CD14-positive monocyte (primary cell): ENCODE results near the gene TMEM120B. TPM values are rescaled to one million over a fixed set of nuclear protein-coding genes. Genes with fewer than 3 reads are reported as not detected.

Experiments used
- DNase-seq, 3 donors: peaks; one replicate each; pipeline ENCODE4 v3.0.0-alpha.2; 2011 to 2022
- H2AFZ ChIP-seq: 2 replicates; pipeline ENCODE4 v1.6.0; 2012; ENCODE audit warnings: mild to moderate bottlenecking, low read depth, low read length, inconsistent platforms; ENCODE audit not compliant: insufficient read depth, poor library complexity, severe bottlenecking
- H3K27ac ChIP-seq, 2 donors: 1 replicate in 1 of 2; 2 replicates in 1 of 2; pipeline ENCODE4 v1.5.1; 2012 to 2013; ENCODE audit warnings: low read length in 2 of 2, control low read depth in 1 of 2, inconsistent platforms in 1 of 2, low read depth in 1 of 2, mild to moderate bottlenecking in 1 of 2
- H3K27me3 ChIP-seq, 2 donors: one replicate each; pipeline versions ENCODE4 v1.6.0 to v1.6.1; 2011 to 2013; ENCODE audit warnings: low read length in 2 of 2; ENCODE audit not compliant: control insufficient read depth in 2 of 2, insufficient read depth in 2 of 2
- H3K36me3 ChIP-seq, 2 donors: replicated peaks in 1 of 2; 1 replicate in 1 of 2; 2 replicates in 1 of 2; pipeline versions ENCODE4 v1.5.1 to v1.6.1; 2012 to 2013; ENCODE audit warnings: low read length in 2 of 2, control low read depth in 1 of 2, inconsistent platforms in 1 of 2, mild to moderate bottlenecking in 1 of 2; ENCODE audit not compliant: insufficient read depth in 2 of 2, control insufficient read depth in 1 of 2
- H3K4me1 ChIP-seq, 2 donors: 1 replicate in 1 of 2; 2 replicates in 1 of 2; pipeline versions ENCODE4 v1.5.1 to v1.6.1; 2012 to 2013; ENCODE audit warnings: low read length in 2 of 2, control low read depth in 1 of 2, inconsistent platforms in 1 of 2, mild to moderate bottlenecking in 1 of 2, moderate library complexity in 1 of 2; ENCODE audit not compliant: insufficient read depth in 2 of 2, control insufficient read depth in 1 of 2
- H3K4me2 ChIP-seq: replicated peaks from 2 replicates; pipeline ENCODE3; 2012; ENCODE audit warnings: low read length, moderate library complexity, mild to moderate bottlenecking; ENCODE audit not compliant: poor library complexity, severe bottlenecking; ENCODE audit errors: extremely low read depth
- H3K4me3 ChIP-seq, 3 experiments: fragments of 200-600 bp in 1 of 3; sonication (generic) in 1 of 3; replicated peaks in 1 of 3; 1 replicate in 2 of 3; 2 replicates in 1 of 3; pipeline ENCODE4 v1.5.1; 2011 to 2013; ENCODE audit warnings: low read length in 3 of 3, mild to moderate bottlenecking in 3 of 3, control low read depth in 2 of 3, low read depth in 2 of 3, inconsistent platforms in 1 of 3, moderate library complexity in 1 of 3
- H3K79me2 ChIP-seq: 2 replicates; pipeline ENCODE4 v1.6.0; 2012; ENCODE audit warnings: mild to moderate bottlenecking, control low read depth, inconsistent platforms, low read length, moderate library complexity; ENCODE audit not compliant: insufficient read depth
- H3K9ac ChIP-seq: 2 replicates; pipeline ENCODE4 v1.6.0; 2017; ENCODE audit warnings: low read length, mild to moderate bottlenecking; ENCODE audit not compliant: insufficient read depth, poor library complexity, severe bottlenecking
- H3K9me3 ChIP-seq, 2 donors: replicated peaks in 1 of 2; 1 replicate in 1 of 2; 2 replicates in 1 of 2; pipeline versions ENCODE4 v1.5.1 to v1.6.1; 2012 to 2013; ENCODE audit warnings: low read length in 2 of 2, control low read depth in 1 of 2; ENCODE audit not compliant: control insufficient read depth in 1 of 2, insufficient read depth in 1 of 2
- H4K20me1 ChIP-seq: 2 replicates; pipeline ENCODE4 v1.6.0; 2012; ENCODE audit warnings: mild to moderate bottlenecking, low read length, control low read depth, moderate library complexity; ENCODE audit not compliant: insufficient read depth
- H3K27ac Mint-ChIP-seq, 7 donors: one replicate each; pipeline ENCODE4 v1.8.0; 2020; ENCODE audit warnings: mild to moderate bottlenecking in 7 of 7, mixed read lengths in 7 of 7, moderate library complexity in 6 of 7, inconsistent platforms in 2 of 7
- H3K27me3 Mint-ChIP-seq, 3 donors: one replicate each; pipeline ENCODE4 v1.8.0; 2021 to 2022; ENCODE audit warnings: low read depth in 3 of 3, mild to moderate bottlenecking in 3 of 3, mixed read lengths in 3 of 3, moderate library complexity in 3 of 3, inconsistent platforms in 1 of 3
- H3K36me3 Mint-ChIP-seq, 2 donors: one replicate each; pipeline ENCODE4 v1.8.0; 2020; ENCODE audit warnings: mixed read lengths in 2 of 2, inconsistent platforms in 1 of 2, mild to moderate bottlenecking in 1 of 2
- H3K4me1 Mint-ChIP-seq: one replicate; pipeline ENCODE4 v1.8.0; 2020; ENCODE audit warnings: mild to moderate bottlenecking, mixed read lengths
- H3K4me3 Mint-ChIP-seq, 2 donors: one replicate each; pipeline ENCODE4 v1.8.0; 2020; ENCODE audit warnings: mild to moderate bottlenecking in 2 of 2, mixed read lengths in 2 of 2, moderate library complexity in 1 of 2
- H3K9me3 Mint-ChIP-seq, 7 donors: one replicate each; pipeline ENCODE4 v1.8.0; 2020 to 2022; ENCODE audit warnings: mixed read lengths in 7 of 7, mild to moderate bottlenecking in 6 of 7, moderate library complexity in 6 of 7, inconsistent platforms in 2 of 7
- whole genome bisulfite sequencing: methylation state at CpG from one replicate; pipeline ENCODE4 v1.1.5; 2013; ENCODE audit warnings: missing lambda C conversion rate; ENCODE audit not compliant: insufficient coverage; 5-methylcytosine and 5-hydroxymethylcytosine counted together
- intact Hi-C, 2 donors: fragments of 100-400 bp; cut with micrococcal nuclease; formaldehyde crosslinking; loops; one replicate each; pipeline versions ENCODE4 v1.15.0 to v1.15.1; 2023
- polyA plus RNA-seq, 3 donors: library from polyadenylated mRNA; depleted of rRNA in 1 of 3; unstranded in 2 of 3; stranded (reverse) in 1 of 3; fragments of 300-500 nt in 2 of 3; fragments of >200 nt in 1 of 3; fragmentation: Illumina TruSeq in 2 of 3; gene quantifications; 1 replicate in 2 of 3; 2 replicates in 1 of 3; pipeline ENCODE4 v1.2.3, GENCODE V29; 2012 to 2021
- TF ChIP-seq, protein P1 (sequence below): fragments of 200-600 bp; IDR thresholded peaks from one replicate; pipeline ENCODE4 v1.8.0; 2022; ENCODE audit warnings: antibody characterized with exemption, mild to moderate bottlenecking

TMEM120B gene
- polyA plus RNA-seq, 3 donors: 0.65 to 2.4 (median 1.1) TPM

DNA sequence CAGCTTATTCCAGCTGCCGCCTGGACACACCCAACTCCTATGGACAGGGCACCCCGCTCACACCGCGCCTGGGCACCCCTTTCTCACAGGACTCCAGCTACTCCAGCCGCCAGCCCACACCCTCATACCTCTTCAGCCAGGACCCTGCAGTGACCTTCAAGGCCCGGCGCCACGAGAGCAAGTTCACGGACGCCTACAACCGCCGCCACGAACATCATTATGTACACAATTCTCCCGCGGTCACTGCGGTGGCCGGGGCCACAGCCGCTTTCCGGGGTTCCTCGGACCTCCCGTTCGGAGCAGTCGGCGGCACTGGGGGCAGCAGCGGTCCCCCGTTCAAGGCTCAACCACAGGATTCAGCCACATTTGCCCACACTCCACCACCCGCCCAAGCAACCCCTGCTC lies 97.2 kb downstream of the TMEM120B start:
- Histone ChIP-seq H3K79me2 (peaks cover 98% of the 10 kb centered on the region), H3K4me3 (no peak overlapping the region), H3K4me1 (peaks cover 62 to 72% of the 10 kb centered on the region in 2 donors), H2AFZ (no peak overlapping the region), H3K9ac (no peak overlapping the region), H3K27me3 (no peaks in the 10 kb centered on the region), H3K4me2 (no peak overlapping the region), H3K27ac (no peak overlapping the region), H3K36me3 (peaks cover 42 to 55% of the 10 kb centered on the region in 2 donors), H4K20me1 (peaks cover 98% of the 10 kb centered on the region), H3K9me3 (no peaks in the 10 kb centered on the region)
- intact Hi-C loops: loop anchor here in 1 of 2 donors (5.0 kb wide), 1 partner anchor 32 kb away; no protein-coding TSS in a partner anchor
- TF ChIP-seq, protein P1, sequence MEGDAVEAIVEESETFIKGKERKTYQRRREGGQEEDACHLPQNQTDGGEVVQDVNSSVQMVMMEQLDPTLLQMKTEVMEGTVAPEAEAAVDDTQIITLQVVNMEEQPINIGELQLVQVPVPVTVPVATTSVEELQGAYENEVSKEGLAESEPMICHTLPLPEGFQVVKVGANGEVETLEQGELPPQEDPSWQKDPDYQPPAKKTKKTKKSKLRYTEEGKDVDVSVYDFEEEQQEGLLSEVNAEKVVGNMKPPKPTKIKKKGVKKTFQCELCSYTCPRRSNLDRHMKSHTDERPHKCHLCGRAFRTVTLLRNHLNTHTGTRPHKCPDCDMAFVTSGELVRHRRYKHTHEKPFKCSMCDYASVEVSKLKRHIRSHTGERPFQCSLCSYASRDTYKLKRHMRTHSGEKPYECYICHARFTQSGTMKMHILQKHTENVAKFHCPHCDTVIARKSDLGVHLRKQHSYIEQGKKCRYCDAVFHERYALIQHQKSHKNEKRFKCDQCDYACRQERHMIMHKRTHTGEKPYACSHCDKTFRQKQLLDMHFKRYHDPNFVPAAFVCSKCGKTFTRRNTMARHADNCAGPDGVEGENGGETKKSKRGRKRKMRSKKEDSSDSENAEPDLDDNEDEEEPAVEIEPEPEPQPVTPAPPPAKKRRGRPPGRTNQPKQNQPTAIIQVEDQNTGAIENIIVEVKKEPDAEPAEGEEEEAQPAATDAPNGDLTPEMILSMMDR: no peak
- Mint-ChIP-seq H3K9me3 (peaks cover 0 to 2% (median 0%) of the 10 kb centered on the region in 7 donors), H3K27me3 (peaks cover 0 to 5% (median under 1%) of the 10 kb centered on the region in 3 donors), H3K27ac (no peak overlapping the region), H3K36me3 (peaks cover 33 to 55% of the 10 kb centered on the region in 2 donors), H3K4me3 (peak overlapping the region in 1 of 2 donors; percentile 37), H3K4me1 (peaks cover 62% of the 10 kb centered on the region)
- 95% methylated on average over 27 of the region's 27 CpGs for WGBS
- no peak for DNase-seq

DNA sequence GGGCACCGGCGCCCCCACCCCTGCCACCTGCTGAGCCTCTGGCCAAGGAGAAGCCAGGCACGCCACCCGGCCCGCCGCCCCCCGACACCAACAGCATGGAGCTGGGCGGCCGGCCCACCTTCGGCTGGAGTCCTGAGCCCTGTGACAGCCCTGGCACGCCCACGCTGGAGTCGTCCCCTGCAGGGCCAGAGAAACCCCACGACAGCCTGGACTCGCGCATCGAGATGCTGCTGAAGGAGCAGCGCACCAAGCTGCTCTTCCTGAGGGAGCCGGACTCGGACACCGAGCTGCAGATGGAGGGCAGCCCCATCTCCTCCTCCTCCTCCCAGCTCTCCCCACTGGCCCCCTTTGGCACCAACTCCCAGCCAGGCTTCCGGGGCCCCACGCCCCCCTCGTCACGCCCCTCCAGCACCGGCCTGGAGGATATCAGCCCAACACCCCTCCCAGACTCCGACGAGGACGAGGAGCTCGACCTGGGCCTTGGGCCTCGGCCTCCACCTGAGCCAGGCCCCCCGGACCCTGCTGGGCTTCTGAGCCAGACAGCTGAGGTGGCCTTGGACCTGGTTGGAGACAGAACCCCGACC lies 97.8 kb downstream of the TMEM120B start:
- Histone ChIP-seq H4K20me1 (peaks cover 99% of the 10 kb centered on the region), H3K9me3 (no peaks in the 10 kb centered on the region), H3K9ac (no peak overlapping the region), H2AFZ (no peak overlapping the region), H3K4me3 (peak overlapping the region in 1 of 3 experiments; percentile 89), H3K79me2 (peaks cover 98% of the 10 kb centered on the region), H3K36me3 (peaks cover 48 to 61% of the 10 kb centered on the region in 2 donors), H3K4me1 (peaks cover 62 to 72% of the 10 kb centered on the region in 2 donors), H3K27me3 (no peaks in the 10 kb centered on the region), H3K4me2 (peak overlapping the region; percentile 100), H3K27ac (peak overlapping the region; percentile 14 to 79)
- TF ChIP-seq, protein P1: no peak
- intact Hi-C loops: loop anchor here in 1 of 2 donors (5.0 kb wide), 1 partner anchor 33 kb away; no protein-coding TSS in a partner anchor
- H3K4me3 Mint-ChIP-seq: no peak overlapping the region
- peaks cover 0 to 2% (median 0%) of the 10 kb centered on the region in 7 donors for H3K9me3 Mint-ChIP-seq
- WGBS: 92% methylated on average over 31 of the region's 33 CpGs
- no peak for DNase-seq
- H3K27ac Mint-ChIP-seq: peak overlapping the region in 1 of 7 donors; percentile 41
- peaks cover 38 to 61% of the 10 kb centered on the region in 2 donors for H3K36me3 Mint-ChIP-seq
- peaks cover 0 to 3% (median 0%) of the 10 kb centered on the region in 3 donors for H3K27me3 Mint-ChIP-seq
- H3K4me1 Mint-ChIP-seq: peaks cover 62% of the 10 kb centered on the region
